ENCODE results near the gene NYAP1.
"Not testable (repeated sequence)": the region's sequence is repeated elsewhere in the genome, so short reads cannot be mapped to it uniquely, and the experiment has no call there.

The NYAP1 gene

DNA sequence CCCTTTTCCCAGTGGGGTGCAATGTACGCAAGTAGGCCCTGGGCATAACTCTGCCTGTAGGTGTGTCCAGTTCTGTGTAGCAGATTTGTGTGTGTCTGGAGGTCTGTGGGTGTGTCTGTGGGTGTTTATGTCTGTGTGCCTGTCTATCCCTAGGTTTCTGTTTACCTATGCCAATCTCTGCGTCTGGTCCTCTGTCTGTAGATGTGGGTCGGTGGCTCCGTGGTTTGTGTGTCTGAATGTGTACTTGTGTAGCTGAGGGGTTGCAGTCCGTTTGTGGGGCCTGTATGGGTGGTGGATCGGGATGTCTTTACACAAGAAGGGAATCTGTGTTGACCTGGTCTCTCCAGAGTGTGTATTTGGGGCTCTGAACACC, 932 bp downstream of the NYAP1 start:
- no peak for DNase-seq

DNA sequence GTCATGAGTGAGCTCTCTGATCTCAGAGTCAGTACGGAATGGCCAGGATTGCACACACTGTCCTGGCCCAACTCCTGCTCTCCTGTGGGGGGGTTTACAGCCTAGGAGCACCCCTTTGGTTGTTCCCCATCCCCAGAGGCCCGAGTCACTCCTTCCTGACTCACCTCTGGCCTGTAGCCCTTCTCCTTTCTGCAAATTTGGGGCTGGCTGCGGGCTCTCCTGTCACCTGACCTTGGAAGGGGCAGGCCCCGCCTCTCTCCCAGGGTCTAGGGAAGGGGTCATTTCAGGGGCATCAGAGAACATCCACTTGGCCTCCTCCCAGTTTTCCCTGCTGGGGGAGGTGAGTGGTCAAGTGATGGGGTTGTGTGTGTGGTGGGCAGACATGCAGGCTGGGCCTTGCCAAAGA, 1.7 kb downstream of the NYAP1 start:
- DNase-seq: no peak

DNA sequence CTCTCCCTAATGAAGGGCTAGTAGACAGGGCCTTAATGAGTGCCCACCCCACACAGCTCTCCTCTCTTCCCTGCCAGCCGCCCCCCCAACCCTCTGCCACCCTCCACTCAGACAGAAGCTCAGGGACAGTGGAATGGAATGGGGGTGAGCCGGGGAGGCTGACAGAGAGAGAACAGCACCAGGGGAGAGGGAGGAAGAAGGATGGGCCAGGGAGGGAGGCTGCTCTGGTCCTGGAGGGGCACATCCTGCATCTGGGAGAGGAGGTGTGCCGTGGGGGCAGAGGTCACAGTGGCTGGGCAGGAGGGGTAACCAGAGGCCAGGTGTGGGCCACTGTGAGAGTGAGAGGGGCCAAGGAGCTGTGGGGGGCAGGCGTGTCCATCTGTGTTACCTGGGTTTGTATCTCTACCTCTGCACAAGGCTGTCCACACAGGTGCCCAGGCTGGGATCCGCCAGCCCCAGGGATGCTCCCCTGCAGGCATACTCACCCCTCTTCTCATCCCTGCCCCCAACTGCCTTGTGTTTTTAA, 2.4 kb downstream of the NYAP1 start:
- DNase-seq: no peak

DNA sequence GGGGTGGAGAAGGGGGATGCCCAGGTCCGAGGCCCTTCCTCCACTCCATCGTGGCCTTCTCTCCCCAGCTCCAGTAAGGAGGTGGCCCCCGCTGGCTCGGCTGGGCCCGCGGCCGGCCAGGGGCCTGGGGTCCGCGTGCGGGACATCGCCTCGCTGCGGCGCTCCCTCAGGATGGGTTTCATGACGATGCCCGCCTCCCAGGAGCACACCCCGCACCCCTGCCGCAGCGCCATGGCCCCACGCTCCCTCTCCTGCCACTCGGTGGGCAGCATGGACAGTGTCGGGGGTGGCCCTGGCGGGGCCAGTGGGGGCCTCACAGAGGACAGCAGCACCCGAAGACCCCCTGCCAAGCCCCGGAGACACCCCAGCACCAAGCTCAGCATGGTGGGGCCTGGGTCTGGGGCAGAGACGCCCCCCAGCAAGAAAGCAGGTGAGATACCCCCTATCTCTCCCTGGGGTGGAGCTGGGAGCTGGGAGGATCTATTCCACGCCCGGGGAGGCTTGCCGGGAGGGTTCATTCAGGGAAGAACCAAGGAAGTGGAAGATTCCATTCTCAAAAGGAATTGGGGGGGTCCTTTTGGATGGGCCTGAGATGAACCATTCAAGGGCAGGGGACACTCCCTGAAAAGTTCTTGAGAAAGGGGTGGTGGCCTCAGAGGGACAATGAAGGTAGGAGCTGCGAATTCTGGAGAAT, 3.2 kb downstream of the NYAP1 start:
- no peak for DNase-seq

DNA sequence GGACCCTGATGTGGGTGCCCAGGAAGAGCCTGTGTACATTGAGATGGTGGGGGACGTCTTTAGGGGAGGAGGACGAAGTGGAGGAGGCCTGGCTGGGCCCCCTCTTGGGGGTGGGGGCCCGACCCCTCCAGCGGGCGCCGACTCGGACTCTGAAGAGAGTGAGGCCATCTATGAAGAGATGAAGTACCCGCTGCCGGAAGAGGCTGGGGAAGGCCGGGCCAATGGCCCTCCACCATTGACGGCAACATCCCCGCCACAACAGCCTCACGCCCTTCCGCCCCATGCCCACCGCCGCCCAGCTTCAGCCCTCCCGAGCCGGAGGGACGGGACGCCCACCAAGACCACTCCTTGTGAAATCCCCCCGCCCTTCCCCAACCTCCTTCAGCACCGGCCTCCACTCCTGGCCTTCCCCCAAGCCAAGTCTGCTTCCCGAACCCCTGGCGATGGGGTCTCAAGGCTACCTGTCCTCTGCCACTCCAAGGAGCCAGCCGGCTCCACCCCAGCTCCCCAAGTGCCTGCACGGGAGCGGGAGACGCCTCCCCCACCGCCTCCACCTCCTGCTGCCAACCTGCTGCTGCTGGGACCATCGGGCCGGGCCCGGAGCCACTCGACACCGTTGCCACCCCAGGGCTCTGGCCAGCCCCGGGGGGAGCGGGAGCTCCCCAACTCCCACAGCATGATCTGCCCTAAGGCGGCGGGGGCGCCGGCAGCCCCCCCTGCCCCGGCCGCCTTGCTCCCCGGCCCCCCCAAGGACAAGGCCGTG, 4.8 kb downstream of the NYAP1 start:
- DNase-seq: no peak

DNA sequence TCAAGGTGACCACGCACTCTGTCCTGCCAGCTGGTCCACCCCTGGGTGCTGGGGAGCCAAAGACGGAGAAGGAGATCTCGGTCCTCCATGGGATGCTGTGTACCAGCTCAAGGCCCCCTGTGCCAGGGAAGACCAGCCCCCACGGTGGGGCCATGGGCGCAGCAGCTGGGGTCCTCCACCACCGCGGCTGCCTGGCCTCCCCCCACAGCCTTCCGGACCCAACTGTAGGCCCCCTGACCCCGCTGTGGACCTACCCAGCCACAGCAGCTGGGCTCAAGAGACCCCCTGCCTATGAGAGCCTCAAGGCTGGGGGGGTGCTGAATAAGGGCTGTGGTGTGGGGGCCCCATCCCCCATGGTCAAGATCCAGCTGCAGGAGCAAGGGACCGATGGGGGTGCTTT, 5.4 kb downstream of the NYAP1 start:
- DNase-seq: no peak

DNA sequence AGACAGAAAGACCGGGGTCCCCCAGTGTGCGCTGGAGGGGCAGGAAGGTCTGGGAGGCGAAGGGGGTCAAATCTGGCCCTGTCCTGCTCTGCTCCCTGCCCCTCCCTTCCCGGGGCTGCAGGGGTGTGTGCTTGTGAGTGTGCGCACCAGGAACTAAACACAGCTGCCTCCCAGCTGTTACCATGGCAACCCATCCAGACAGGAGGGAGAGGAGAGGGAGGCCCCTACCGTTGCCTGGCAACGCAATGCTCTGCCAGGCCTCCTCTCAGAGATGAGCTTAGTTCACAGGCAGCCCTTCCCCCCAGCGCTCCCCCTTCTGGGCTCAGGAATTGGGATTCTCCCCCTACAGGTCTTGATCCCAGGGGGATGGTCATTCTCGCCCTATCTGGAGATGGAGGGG, 6.1 kb downstream of the NYAP1 start:
- no peak for DNase-seq

DNA sequence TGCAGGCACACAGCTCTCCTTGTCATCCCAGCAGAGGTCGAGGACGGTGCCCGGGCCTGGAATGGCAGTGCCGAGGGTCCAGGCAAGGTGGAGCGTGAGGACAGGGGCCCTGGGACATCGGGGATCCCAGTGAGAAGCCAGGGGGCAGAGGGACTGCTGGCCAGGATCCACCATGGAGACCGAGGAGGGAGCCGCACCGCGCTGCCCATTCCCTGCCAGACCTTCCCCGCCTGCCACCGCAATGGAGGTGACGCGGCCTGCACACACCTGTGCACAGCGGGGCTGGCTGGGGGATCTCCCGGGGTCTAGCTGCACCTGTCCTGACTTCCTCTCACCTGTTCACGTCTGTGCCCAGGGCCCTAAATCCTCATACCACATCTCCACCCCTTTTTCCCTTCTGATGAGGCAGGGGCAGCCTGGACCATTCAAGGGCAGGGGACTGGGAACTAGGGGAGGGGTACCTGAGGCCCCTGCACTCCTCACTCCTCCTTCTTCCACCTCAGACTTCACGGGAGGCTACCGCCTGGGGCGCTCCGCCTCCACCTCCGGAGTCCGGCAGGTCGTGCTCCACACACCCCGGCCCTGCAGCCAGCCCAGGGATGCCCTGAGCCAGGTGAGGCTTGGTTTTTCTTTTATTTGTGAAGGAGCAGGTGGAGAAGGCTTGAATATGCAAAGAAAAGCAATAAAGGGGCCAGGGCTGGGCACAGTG, 6.9 kb downstream of the NYAP1 start:
- DNase-seq: no peak

DNA sequence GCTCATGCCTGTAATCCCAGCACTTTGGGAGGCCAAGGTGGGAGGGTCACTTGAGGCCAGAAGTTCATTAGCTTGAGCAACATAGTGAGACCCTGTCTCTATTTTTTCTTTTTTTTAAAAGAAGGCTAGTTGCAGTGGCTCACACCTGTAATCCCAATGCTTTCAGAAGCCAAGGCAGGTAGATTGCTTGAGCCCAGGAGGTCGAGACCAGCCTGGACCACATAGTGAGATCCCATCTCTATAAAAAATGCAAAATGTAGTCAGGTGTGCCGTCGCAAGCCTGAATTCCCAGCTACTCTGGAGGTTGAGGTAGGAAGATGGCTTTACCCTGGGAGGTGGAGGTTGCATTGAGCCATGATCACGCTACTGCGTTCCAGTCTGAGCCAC, 7.5 kb downstream of the NYAP1 start:
- no peak for DNase-seq

DNA sequence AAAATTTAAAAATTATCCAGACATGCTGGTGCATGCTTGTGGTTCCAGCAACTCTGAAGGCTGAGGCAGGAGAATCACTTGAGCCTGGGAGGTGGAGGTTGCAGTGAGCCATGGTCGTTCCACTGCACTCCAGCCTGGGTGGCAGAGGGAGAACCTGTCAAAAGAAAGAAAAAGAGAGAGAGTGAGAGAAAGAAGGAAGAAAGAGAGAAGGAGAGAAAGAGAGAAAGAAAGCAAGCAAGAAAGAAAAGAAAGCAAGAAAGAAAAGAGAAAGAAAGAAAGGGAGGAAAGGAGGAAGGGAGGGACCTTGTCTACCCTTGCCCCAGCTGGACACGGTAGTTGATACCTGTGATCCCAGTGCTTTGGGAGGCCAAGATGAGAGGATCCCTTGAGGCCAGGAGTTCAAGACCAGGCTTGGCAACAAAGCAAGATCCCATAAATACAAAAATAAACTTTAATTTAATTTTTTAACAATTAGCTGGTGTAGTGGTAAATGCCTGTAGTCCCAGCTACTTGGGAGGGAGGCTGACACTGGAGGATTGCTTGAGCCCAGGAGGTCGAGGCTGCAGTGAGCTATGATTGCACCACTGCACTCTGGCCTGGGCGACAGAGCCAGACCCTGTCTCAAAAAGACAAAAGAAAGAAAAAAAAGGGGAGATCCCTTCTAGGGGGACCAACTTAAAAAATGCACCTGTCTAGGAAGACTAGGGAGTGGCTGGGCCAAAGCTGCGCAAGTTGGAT, 9.2 kb downstream of the NYAP1 start:
- DNase-seq: no peak

DNA sequence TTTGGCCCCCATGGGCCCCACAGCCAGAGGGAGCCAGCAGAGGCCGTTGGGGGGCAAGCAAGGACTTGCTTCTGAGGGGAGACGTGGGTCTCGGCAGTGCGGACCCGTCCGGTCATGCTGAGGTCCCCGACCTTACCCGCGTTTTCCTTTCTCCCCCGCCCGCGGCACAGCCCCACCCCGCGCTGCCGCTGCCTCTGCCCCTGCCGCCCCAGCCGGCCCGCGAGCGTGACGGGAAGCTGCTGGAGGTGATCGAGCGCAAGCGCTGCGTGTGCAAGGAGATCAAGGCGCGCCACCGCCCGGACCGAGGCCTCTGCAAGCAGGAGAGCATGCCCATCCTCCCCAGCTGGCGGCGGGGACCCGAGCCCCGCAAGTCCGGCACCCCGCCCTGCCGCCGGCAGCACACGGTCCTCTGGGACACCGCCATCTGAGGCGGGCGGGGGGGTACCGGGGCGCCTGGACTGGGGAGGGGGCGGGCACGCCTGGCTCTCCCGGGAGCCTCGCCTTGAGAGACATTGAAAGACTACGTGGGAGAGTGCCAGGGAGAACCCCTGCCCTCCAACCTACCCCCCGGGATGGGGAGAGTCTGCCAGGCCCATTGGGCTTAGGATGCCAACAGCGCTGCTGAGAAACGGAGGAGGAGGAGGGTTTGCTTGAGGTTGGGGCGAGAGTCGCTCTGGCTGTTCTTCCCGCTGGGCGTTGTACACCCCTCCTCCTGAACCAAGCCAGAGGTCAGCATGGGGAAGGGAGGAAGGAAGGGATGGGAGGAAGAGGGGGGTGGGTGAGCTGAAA, 9.9 kb downstream of the NYAP1 start:
- DNase-seq: peak; percentile 58

DNA sequence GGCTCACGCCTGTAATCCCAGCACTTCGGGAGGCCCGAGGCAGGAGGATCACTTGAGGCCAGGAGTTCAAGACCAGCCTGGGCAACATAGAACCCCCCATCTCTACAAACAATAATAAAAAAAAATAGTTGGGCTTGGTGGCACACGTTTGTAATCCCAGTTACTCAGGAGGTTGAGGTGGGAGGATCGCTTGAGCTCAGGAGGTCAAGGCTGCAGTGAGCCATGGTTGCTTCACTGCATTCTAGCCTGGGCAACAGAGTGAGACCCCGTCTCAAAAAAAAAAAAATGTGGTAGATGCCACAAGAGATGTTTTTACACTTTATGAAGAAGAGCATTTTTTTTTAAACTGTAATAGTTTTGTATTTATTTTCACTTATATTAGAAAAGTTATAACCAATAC, 12.8 kb downstream of the NYAP1 start:
- no peak for DNase-seq

DNA sequence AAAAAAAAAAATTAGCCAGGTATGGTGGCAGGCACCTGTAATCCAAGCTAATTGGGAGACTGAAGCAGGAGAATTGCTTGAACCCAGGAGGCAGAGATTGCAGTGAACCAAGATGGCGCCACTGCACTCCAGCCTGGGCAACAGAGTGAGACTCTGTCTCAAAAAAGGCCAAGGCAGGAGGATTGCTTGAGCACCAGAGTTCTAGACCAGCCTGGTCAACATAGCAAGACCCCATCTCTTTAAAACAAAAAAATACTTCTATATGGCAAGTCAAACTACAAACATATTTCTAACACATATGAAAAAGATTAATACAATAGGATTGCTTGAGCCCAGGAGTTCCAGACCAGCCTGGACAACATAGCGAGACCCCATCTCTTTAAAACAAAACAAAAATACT, 17.0 kb downstream of the NYAP1 start:
- not testable (repeated sequence) for DNase-seq

DNA sequence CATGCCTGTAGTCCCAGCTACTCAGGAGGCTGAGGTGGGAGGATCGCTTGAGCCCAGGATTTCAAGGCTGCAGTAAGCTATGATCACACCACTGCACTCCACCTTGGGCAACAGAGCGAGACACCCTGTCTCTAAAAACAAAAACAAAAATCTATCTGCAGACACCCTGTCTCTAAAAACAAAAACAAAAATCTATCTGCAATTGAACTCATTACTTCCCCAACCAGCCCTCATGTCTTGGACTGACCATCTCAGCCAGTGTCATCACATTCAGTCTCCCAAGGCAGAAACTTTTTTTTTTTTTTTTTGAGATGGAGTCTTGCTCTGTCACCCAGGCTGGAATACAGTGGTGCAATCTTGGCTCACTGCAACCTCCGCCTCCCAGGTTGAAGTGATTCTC, 20.3 kb downstream of the NYAP1 start:
- not testable (repeated sequence) for DNase-seq

DNA sequence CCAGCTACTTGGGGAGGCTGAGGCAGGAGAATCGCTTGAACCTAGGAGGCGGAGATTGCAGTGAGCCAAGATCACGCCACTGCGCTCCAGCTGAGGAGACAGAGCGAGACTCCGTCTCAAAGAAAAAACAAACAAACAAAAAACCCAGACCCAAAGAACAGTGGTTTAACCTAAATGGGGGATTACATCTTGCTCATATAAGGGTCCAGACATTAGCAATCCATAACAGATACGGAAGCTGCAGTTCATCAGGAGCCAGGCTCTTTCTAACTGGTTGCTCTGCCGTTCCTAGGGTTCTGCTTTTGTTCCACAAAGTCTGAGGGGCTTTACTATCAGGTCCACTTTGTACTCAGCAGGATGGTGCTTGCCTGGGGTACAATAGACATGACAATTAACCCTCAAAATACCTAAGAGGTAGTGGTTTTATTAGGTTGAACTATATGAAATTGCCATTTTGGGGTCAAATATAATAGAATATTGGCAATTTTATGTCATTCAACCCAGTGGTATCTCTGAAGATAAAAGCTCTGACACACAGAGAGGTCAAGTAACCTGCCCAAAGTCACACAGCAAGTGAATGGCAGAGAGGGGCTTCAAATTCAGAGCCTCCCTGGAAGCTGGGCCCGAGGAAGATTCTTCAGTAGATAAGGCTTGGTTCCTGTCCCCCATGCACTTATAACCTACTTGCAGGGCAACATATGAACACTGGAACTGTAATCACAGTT, 21.3 kb downstream of the NYAP1 start:
- DNase-seq: no peak

DNA sequence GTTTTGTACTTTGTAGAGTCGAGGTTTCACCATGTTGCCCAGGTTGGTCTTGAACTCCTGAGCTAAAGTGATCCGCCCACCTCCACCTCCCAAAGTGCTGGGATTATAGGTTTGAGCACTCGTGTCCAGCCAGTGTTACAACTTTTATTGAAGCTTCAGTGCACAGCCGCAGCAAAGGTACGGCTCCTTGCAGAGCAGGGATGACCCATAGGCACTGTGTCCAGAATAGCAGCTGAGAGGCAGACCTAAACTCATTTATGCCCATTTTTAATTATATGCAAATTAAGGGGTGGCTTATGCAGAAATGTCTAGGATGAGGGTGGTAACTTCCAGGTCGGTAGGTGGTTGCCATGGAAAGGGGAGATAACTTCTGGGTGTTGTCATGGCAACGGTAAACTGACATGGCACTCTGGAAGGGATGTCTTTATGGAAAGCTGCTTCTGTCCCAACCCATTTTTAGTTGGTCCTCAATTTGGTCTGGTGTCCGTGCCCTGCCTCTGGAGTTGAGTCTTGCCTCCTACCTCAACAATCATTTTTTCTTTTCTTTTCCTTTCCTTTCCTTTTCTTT, 22.7 kb downstream of the NYAP1 start:
- DNase-seq: no peak

DNA sequence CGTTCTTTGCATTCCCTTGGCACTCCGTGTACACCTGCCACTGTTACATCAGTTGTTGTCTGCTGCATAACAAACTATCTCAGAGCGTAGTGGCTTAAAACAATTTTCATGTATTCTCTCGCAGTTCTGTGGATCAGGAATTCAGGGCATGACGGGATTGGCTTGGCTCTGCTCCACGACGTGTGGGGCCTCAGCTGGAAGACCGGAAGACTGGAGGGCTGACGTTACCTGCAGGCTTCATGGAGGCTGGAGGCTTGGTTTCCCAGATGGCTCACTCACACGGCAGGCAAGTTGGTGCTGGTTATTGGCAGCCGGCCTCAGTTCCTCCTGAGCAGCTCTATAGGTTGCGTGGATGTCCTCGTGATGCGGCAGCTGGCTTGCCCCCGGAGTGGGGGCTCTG, 25.5 kb downstream of the NYAP1 start:
- DNase-seq: no peak

DNA sequence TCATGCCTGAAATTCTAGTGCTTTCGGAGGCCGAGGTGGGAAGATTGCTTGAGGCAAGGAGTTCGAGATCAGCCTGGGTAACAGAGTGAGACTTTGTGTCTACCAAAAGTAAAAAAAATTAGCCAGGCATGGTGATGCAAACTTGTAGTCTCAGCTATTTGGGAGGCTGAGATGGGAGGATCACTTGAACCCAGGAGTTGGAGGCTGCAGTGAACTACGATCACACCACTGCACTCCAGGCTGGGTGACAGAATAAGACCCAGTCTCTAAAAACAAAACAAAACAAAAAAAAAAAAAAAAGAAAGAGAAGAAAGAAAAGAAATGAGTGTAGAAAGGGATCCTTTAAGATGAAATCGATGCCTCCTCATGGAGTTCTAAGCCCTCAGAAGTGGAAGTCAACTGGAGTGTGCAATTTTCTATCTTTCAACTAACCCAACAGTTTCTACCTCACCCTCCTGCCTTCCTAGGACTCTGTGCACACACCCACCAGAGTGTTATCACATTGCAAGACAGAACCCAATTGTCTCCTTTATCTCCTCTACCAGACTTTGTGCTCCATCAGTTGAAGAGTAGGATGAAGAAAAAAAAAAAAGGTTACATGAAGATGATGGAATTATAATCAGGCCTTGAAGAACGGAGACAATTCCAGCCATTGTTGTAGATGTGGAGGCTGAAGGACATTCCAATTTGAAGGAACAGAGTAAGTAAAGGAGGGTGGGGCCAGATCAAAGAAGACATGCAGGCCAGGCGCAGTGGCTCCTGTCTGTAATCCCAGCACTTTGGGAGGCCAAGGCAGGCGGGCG, 26.9 kb downstream of the NYAP1 start:
- DNase-seq: no peak

DNA sequence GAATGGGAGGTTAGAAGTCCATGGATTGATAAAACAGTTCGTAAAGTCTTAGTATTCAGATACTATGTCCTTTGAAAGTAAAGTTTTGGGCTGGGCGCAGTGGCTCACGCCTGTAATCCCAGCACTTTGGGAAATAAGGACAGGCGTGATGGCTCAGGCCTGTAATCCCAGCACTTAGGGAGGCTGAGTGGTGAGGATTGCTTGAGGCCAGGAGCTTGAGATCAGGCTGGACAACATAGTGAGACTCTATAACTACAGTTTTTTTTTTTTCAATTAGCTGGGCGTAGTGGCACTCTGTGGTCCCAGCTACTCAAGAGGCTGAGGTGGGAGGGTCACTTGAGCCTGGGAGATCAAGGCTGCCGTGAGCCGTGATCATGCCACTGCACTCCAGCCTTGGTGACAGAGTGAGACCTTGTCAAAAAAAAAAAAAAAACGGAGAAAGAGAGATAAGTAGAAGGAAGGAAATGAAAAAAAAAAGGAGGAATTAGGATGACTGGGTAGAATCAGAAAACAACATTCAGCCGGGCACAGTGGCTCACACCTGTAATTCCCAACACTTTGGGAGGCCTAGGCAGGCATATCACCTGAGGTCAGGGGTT, 29.6 kb downstream of the NYAP1 start:
- DNase-seq: no peak

DNA sequence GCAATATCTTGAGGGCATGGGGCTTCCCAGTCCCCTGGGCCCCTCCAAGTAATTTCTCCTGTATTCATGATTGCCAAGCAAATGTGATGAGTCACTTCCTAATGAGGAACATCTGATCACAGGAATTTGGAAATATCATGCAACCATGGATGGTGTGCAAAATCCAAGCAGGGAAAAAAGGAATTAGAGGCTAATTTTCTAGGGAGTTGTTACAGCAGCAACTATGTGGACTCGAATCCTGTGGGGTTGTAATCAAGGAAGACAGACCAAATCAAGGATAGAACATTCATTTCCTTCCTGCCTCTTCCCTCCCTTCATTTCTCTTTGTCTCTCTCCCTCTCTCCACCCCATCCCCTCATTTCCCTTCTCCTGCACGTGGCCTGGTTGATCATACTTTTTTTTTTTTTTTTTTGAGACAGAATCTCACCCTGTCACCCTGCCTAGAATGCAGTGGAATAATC, 31.4 kb downstream of the NYAP1 start:
- DNase-seq: no peak

Measured in activated gamma-delta T cell treated with Interleukin-2 at 50 U/mL for 16 hours (primary cell).